GM13977 (cell line): Measurements from ENCODE around the gene CLSTN2.

ENCODE experiments used
- DNase-seq: peaks from one replicate; pipeline ENCODE4 v3.0.0; 2012; ENCODE audit warnings: low spot score
- CTCF ChIP-seq: IDR thresholded peaks from 2 replicates; pipeline ENCODE4 v1.5.1; 2012; ENCODE audit warnings: mild to moderate bottlenecking, control low read depth; ENCODE audit not compliant: insufficient read depth; ENCODE audit errors: extremely low read depth, missing control alignments
- in situ Hi-C: fragments of 300-500 bp; cut with MboI; formaldehyde crosslinking; loops from one replicate; pipeline ENCODE4 v1.12.0; 2022; ENCODE audit warnings: low sequenced_read_pairs, low pct_unique_long_range_greater_than_20kb, mixed read lengths, inconsistent platforms; ENCODE audit not compliant: unreplicated experiment

CLSTN2 gene

GRCh38 chr3:140180603-140181002, 245.6 kb downstream of the CLSTN2 start:
- no peak for DNase-seq
- in situ Hi-C loops: no loop called here
- TF ChIP-seq CTCF: no peak

GRCh38 chr3:140185375-140185774, 250.4 kb downstream of the CLSTN2 start:
- in situ Hi-C loops: no loop called here
- TF ChIP-seq CTCF: no peak
- no peak for DNase-seq

- in situ Hi-C loops: no loop called here
- no peak for TF ChIP-seq CTCF
- no peak for DNase-seq
Measured at GRCh38 chr3:140186421-140186920, 251.5 kb downstream of the CLSTN2 start.

GRCh38 chr3:140187028-140187427, 252.0 kb downstream of the CLSTN2 start:
- in situ Hi-C loops: no loop called here
- TF ChIP-seq CTCF: no peak
- DNase-seq: no peak

- in situ Hi-C loops: no loop called here
- no peak for TF ChIP-seq CTCF
- no peak for DNase-seq
Measured at GRCh38 chr3:140187656-140188221, 252.8 kb downstream of the CLSTN2 start.

- no peak for DNase-seq
- no peak for TF ChIP-seq CTCF
- in situ Hi-C loops: no loop called here
Measured at GRCh38 chr3:140188285-140188684, 253.3 kb downstream of the CLSTN2 start.
